Measurements from ENCODE around the gene HSPBP1.

- TF ChIP-seq ISL1 (CRISPR knock-in tag; IDR thresholded peaks at IDR 0.05) (no peak), ZFP3 (CRISPR knock-in tag; IDR thresholded peaks at IDR 0.05) (no peak), CREB5 (CRISPR knock-in tag; IDR thresholded peaks at IDR 0.05; ENCODE audit: low read depth) (no peak), CSDC2 (CRISPR knock-in tag; IDR thresholded peaks at IDR 0.05) (no peak), TSHZ2 (CRISPR knock-in tag; IDR thresholded peaks at IDR 0.05) (no peak), RARB (CRISPR knock-in tag; IDR thresholded peaks at IDR 0.05) (no peak)
- TF ChIP-seq, protein P1, sequence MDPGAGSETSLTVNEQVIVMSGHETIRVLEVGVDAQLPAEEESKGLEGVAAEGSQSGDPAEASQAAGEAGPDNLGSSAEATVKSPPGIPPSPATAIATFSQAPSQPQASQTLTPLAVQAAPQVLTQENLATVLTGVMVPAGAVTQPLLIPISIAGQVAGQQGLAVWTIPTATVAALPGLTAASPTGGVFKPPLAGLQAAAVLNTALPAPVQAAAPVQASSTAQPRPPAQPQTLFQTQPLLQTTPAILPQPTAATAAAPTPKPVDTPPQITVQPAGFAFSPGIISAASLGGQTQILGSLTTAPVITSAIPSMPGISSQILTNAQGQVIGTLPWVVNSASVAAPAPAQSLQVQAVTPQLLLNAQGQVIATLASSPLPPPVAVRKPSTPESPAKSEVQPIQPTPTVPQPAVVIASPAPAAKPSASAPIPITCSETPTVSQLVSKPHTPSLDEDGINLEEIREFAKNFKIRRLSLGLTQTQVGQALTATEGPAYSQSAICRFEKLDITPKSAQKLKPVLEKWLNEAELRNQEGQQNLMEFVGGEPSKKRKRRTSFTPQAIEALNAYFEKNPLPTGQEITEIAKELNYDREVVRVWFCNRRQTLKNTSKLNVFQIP (CRISPR knock-in tag; IDR thresholded peaks at IDR 0.05; ENCODE audit: borderline replicate concordance, low read depth) = no peak
These were observed 1.3 kb downstream of the HSPBP1 start for GRCh38 chr19:55278391-55279135.

Data from SK-N-SH treated with all-trans-retinoic acid at 6 μM for 48 hours (cell line).